Measurements from ENCODE around the gene TMTC4. TPM values are rescaled to one million over a fixed set of nuclear protein-coding genes. Genes with fewer than 3 reads are reported as not detected.
A peak's percentile ranks its signal among the peaks of the same experiment; 100 is the strongest.

Gene TMTC4
- polyA plus RNA-seq, 3 donors, result 2.1 to 11.5 (median 3.9) TPM

- Mint-ChIP-seq H3K9me3 (no peaks in the 10 kb centered on the region), H3K4me1 (no peaks in the 10 kb centered on the region), H3K27ac (no peak overlapping the region), H3K36me3 (peaks cover 80 to 96% of the 10 kb centered on the region in 2 donors), H3K27me3 (ENCODE audit: low read depth in 3 of 3) (peaks cover 0 to 2% (median 0%) of the 10 kb centered on the region in 3 donors), H3K4me3 (no peak overlapping the region)
- no peak overlapping the region for H3K9ac ChIP-seq (ENCODE audit: insufficient read depth, low read length, poor library complexity, severe bottlenecking)
- H2AFZ ChIP-seq (ENCODE audit: insufficient read depth, low read depth, low read length, poor library complexity, severe bottlenecking), result no peak overlapping the region
- WGBS (ENCODE audit: insufficient coverage), result 90% methylated on average over 22 of the region's 24 CpGs
- peaks cover 68 to 98% of the 10 kb centered on the region in 2 donors for H3K36me3 ChIP-seq (replicated peaks in 1 of 2; ENCODE audit: control insufficient read depth in 1 of 2, insufficient read depth in 2 of 2, low read length in 2 of 2)
- DNase-seq, result no peak
- H3K4me1 ChIP-seq (ENCODE audit: control insufficient read depth in 1 of 2, insufficient read depth in 2 of 2, low read length in 2 of 2), result no peaks in the 10 kb centered on the region
- H3K27me3 ChIP-seq (ENCODE audit: control insufficient read depth in 2 of 2, insufficient read depth in 2 of 2, low read length in 2 of 2), result no peaks in the 10 kb centered on the region
- H3K4me2 ChIP-seq (replicated peaks; ENCODE audit: extremely low read depth, low read length, poor library complexity, severe bottlenecking), result no peak overlapping the region
- H4K20me1 ChIP-seq (ENCODE audit: insufficient read depth, low read length), result no peaks in the 10 kb centered on the region
- no peak overlapping the region for H3K27ac ChIP-seq (ENCODE audit: low read depth in 1 of 2, low read length in 2 of 2)
- TF ChIP-seq, protein P1, sequence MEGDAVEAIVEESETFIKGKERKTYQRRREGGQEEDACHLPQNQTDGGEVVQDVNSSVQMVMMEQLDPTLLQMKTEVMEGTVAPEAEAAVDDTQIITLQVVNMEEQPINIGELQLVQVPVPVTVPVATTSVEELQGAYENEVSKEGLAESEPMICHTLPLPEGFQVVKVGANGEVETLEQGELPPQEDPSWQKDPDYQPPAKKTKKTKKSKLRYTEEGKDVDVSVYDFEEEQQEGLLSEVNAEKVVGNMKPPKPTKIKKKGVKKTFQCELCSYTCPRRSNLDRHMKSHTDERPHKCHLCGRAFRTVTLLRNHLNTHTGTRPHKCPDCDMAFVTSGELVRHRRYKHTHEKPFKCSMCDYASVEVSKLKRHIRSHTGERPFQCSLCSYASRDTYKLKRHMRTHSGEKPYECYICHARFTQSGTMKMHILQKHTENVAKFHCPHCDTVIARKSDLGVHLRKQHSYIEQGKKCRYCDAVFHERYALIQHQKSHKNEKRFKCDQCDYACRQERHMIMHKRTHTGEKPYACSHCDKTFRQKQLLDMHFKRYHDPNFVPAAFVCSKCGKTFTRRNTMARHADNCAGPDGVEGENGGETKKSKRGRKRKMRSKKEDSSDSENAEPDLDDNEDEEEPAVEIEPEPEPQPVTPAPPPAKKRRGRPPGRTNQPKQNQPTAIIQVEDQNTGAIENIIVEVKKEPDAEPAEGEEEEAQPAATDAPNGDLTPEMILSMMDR (IDR thresholded peaks at IDR 0.05), result no peak
- no peak overlapping the region for H3K4me3 ChIP-seq (replicated peaks in 1 of 3; ENCODE audit: low read depth in 2 of 3, low read length in 3 of 3)
- H3K79me2 ChIP-seq (ENCODE audit: insufficient read depth, low read length), result no peaks in the 10 kb centered on the region
- no peaks in the 10 kb centered on the region for H3K9me3 ChIP-seq (replicated peaks in 1 of 2; ENCODE audit: control insufficient read depth in 1 of 2, insufficient read depth in 1 of 2, low read length in 2 of 2)
- intact Hi-C loops (cut with micrococcal nuclease), result no loop called here
Measured at GRCh38 chr13:100662468-100663211, 12.0 kb downstream of the TMTC4 start.

- no peak overlapping the region for H3K9ac ChIP-seq (ENCODE audit: insufficient read depth, low read length, poor library complexity, severe bottlenecking)
- H2AFZ ChIP-seq (ENCODE audit: insufficient read depth, low read depth, low read length, poor library complexity, severe bottlenecking), result no peak overlapping the region
- no peaks in the 10 kb centered on the region for H3K9me3 ChIP-seq (replicated peaks in 1 of 2; ENCODE audit: control insufficient read depth in 1 of 2, insufficient read depth in 1 of 2, low read length in 2 of 2)
- Mint-ChIP-seq H3K27me3 (ENCODE audit: low read depth in 3 of 3) (no peaks in the 10 kb centered on the region), H3K9me3 (no peaks in the 10 kb centered on the region), H3K36me3 (peaks cover 78 to 96% of the 10 kb centered on the region in 2 donors), H3K27ac (peak overlapping the region in 1 of 7 donors; percentile 66), H3K4me3 (no peak overlapping the region), H3K4me1 (no peaks in the 10 kb centered on the region)
- H3K27ac ChIP-seq (ENCODE audit: low read depth in 1 of 2, low read length in 2 of 2), result no peak overlapping the region
- no peaks in the 10 kb centered on the region for H3K4me1 ChIP-seq (ENCODE audit: control insufficient read depth in 1 of 2, insufficient read depth in 2 of 2, low read length in 2 of 2)
- H3K27me3 ChIP-seq (ENCODE audit: control insufficient read depth in 2 of 2, insufficient read depth in 2 of 2, low read length in 2 of 2), result no peaks in the 10 kb centered on the region
- intact Hi-C loops (cut with micrococcal nuclease), result no loop called here
- TF ChIP-seq, protein P1 (IDR thresholded peaks at IDR 0.05), result no peak
- H3K79me2 ChIP-seq (ENCODE audit: insufficient read depth, low read length), result no peaks in the 10 kb centered on the region
- no peak for DNase-seq
- peaks cover 65 to 98% of the 10 kb centered on the region in 2 donors for H3K36me3 ChIP-seq (replicated peaks in 1 of 2; ENCODE audit: control insufficient read depth in 1 of 2, insufficient read depth in 2 of 2, low read length in 2 of 2)
- 82% methylated on average over 7 of the region's 8 CpGs for WGBS (ENCODE audit: insufficient coverage)
- H4K20me1 ChIP-seq (ENCODE audit: insufficient read depth, low read length), result no peaks in the 10 kb centered on the region
- no peak overlapping the region for H3K4me3 ChIP-seq (replicated peaks in 1 of 3; ENCODE audit: low read depth in 2 of 3, low read length in 3 of 3)
- no peak overlapping the region for H3K4me2 ChIP-seq (replicated peaks; ENCODE audit: extremely low read depth, low read length, poor library complexity, severe bottlenecking)
Measured at GRCh38 chr13:100660761-100661160, 13.8 kb downstream of the TMTC4 start.
